ENCODE measurements around the gene IGF2R.

IGF2R gene

GRCh38 chr6:160040527-160041264 is 71.8 kb downstream of the IGF2R start:
- TF ChIP-seq ZNF274 (IDR thresholded peaks at IDR 0.05; ENCODE audit: low read depth, low read length): no peak
- no peak overlapping the region for H3K4me3 ChIP-seq (ENCODE audit: low read length)

- H3K4me3 ChIP-seq (ENCODE audit: low read length): no peak overlapping the region
- no peak for TF ChIP-seq ZNF274 (IDR thresholded peaks at IDR 0.05; ENCODE audit: low read depth, low read length)
These were observed 72.7 kb downstream of the IGF2R start for GRCh38 chr6:160041608-160042007.

- TF ChIP-seq ZNF274 (IDR thresholded peaks at IDR 0.05; ENCODE audit: low read depth, low read length): no peak
- H3K4me3 ChIP-seq (ENCODE audit: low read length): no peak overlapping the region
These were observed 73.3 kb downstream of the IGF2R start for GRCh38 chr6:160042014-160042773.

GRCh38 chr6:160042788-160043301 is 74.0 kb downstream of the IGF2R start:
- no peak overlapping the region for H3K4me3 ChIP-seq (ENCODE audit: low read length)
- TF ChIP-seq ZNF274 (IDR thresholded peaks at IDR 0.05; ENCODE audit: low read depth, low read length): no peak

GRCh38 chr6:160043784-160044183 is 74.9 kb downstream of the IGF2R start:
- no peak for TF ChIP-seq ZNF274 (IDR thresholded peaks at IDR 0.05; ENCODE audit: low read depth, low read length)
- H3K4me3 ChIP-seq (ENCODE audit: low read length): no peak overlapping the region

- H3K4me3 ChIP-seq (ENCODE audit: low read length): no peak overlapping the region
- no peak for TF ChIP-seq ZNF274 (IDR thresholded peaks at IDR 0.05; ENCODE audit: low read depth, low read length)
These were observed 75.8 kb downstream of the IGF2R start for GRCh38 chr6:160044687-160045086.

- no peak for TF ChIP-seq ZNF274 (IDR thresholded peaks at IDR 0.05; ENCODE audit: low read depth, low read length)
- H3K4me3 ChIP-seq (ENCODE audit: low read length): no peak overlapping the region
These were observed 79.6 kb downstream of the IGF2R start for GRCh38 chr6:160048471-160048870.

- no peak overlapping the region for H3K4me3 ChIP-seq (ENCODE audit: low read length)
- TF ChIP-seq ZNF274 (IDR thresholded peaks at IDR 0.05; ENCODE audit: low read depth, low read length): no peak
These were observed 80.5 kb downstream of the IGF2R start for GRCh38 chr6:160049346-160049745.

- no peak for TF ChIP-seq ZNF274 (IDR thresholded peaks at IDR 0.05; ENCODE audit: low read depth, low read length)
- no peak overlapping the region for H3K4me3 ChIP-seq (ENCODE audit: low read length)
These were observed 81.1 kb downstream of the IGF2R start for GRCh38 chr6:160050022-160050421.

- no peak overlapping the region for H3K4me3 ChIP-seq (ENCODE audit: low read length)
- no peak for TF ChIP-seq ZNF274 (IDR thresholded peaks at IDR 0.05; ENCODE audit: low read depth, low read length)
These were observed 82.5 kb downstream of the IGF2R start for GRCh38 chr6:160051390-160051789.

- H3K4me3 ChIP-seq (ENCODE audit: low read length): no peak overlapping the region
- TF ChIP-seq ZNF274 (IDR thresholded peaks at IDR 0.05; ENCODE audit: low read depth, low read length): no peak
These were observed 85.4 kb downstream of the IGF2R start for GRCh38 chr6:160054271-160054670.

- no peak for TF ChIP-seq ZNF274 (IDR thresholded peaks at IDR 0.05; ENCODE audit: low read depth, low read length)
- H3K4me3 ChIP-seq (ENCODE audit: low read length): no peak overlapping the region
These were observed 86.0 kb downstream of the IGF2R start for GRCh38 chr6:160054913-160055312.

- no peak overlapping the region for H3K4me3 ChIP-seq (ENCODE audit: low read length)
- no peak for TF ChIP-seq ZNF274 (IDR thresholded peaks at IDR 0.05; ENCODE audit: low read depth, low read length)
These were observed 86.5 kb downstream of the IGF2R start for GRCh38 chr6:160055378-160055777.

- TF ChIP-seq ZNF274 (IDR thresholded peaks at IDR 0.05; ENCODE audit: low read depth, low read length): no peak
- no peak overlapping the region for H3K4me3 ChIP-seq (ENCODE audit: low read length)
These were observed 86.9 kb downstream of the IGF2R start for GRCh38 chr6:160055813-160056212.

GRCh38 chr6:160057080-160057479 is 88.2 kb downstream of the IGF2R start:
- TF ChIP-seq ZNF274 (IDR thresholded peaks at IDR 0.05; ENCODE audit: low read depth, low read length): no peak

More at GRCh38 chr6:160057080-160057479, 88.2 kb downstream of the IGF2R start:
- H3K4me3 ChIP-seq (ENCODE audit: low read length): no peak overlapping the region
